Brain microvascular endothelial cell (primary cell): ENCODE measurements around the gene RERE.
"Not testable (repeated sequence)": the region's sequence is repeated elsewhere in the genome, so short reads cannot be mapped to it uniquely, and the experiment has no call there.

Source experiments
- DNase-seq: peaks from one replicate; pipeline ENCODE4 v3.0.0-alpha.2; 2020
- H3K27ac ChIP-seq: fragments of 250-450 bp; sonication (Bioruptor Pico); 2 replicates; pipeline ENCODE4 v1.5.1; 2020; ENCODE audit warnings: mild to moderate bottlenecking, moderate library complexity
- H3K27me3 ChIP-seq: fragments of 250-450 bp; sonication (Bioruptor Pico); replicated peaks from 2 replicates; pipeline ENCODE4 v1.5.1; 2020; ENCODE audit warnings: mild to moderate bottlenecking
- H3K36me3 ChIP-seq: fragments of 250-450 bp; sonication (Bioruptor Pico); replicated peaks from 2 replicates; pipeline ENCODE4 v1.5.1; 2020; ENCODE audit warnings: mild to moderate bottlenecking
- H3K4me3 ChIP-seq: 2 replicates; pipeline ENCODE4 v1.5.1; 2011; ENCODE audit warnings: low read depth, mild to moderate bottlenecking, control low read depth, low read length, moderate library complexity
- in situ Hi-C: cut with HindIII; loops from 2 replicates; pipeline ENCODE4 v1.10.0; 2017; ENCODE audit warnings: low sequenced_read_pairs, low pct_ligation_motif_present
- TF ChIP-seq, protein P1 (sequence below): IDR thresholded peaks from 2 replicates; pipeline ENCODE4 v1.5.1; 2011; ENCODE audit warnings: low read depth, mild to moderate bottlenecking, moderate library complexity, low read length, control low read depth, inconsistent platforms; ENCODE audit errors: missing control alignments

Gene RERE

DNA sequence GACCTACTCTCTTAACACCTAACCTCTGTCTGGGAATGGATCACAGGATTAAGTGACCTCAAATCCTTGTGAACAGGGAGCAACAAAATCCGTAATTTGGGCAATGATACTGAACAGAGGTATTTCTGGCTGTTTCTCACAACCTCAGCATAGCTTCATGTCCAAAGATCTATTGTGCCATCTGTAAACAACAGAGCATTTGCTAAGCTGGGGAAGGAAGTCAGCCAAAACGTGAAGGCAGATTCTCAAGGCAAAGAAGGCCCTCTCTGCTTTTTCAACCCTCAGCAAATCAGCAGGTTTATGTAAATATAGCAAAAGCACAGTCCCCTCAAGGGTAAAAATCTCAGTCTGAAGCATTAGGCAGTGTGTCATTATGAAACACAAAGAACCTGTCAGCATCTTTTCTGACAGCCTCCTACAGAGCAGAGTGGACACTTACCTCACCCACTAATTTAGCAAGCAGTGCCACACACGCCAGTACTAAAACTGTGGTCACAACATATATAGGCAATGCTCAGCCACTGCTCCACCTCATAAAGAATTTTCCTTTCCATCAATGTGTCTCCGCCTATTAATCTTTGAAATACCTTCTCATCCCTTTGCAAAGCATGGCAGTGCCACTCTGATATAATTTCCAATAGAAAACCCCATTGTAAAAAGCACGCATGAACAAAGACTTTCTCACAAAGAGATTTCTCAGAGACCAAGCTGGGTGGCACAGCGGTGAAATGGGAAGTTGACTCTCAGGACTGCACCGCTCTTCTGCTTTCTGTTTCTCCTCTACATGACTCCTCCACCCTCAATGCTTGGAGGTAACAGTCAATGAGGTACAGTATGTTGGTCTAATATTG is 188.0 kb downstream of the RERE start:
- H3K27ac ChIP-seq = no peak overlapping the region
- H3K36me3 ChIP-seq = no peaks in the 10 kb centered on the region
- TF ChIP-seq, protein P1, sequence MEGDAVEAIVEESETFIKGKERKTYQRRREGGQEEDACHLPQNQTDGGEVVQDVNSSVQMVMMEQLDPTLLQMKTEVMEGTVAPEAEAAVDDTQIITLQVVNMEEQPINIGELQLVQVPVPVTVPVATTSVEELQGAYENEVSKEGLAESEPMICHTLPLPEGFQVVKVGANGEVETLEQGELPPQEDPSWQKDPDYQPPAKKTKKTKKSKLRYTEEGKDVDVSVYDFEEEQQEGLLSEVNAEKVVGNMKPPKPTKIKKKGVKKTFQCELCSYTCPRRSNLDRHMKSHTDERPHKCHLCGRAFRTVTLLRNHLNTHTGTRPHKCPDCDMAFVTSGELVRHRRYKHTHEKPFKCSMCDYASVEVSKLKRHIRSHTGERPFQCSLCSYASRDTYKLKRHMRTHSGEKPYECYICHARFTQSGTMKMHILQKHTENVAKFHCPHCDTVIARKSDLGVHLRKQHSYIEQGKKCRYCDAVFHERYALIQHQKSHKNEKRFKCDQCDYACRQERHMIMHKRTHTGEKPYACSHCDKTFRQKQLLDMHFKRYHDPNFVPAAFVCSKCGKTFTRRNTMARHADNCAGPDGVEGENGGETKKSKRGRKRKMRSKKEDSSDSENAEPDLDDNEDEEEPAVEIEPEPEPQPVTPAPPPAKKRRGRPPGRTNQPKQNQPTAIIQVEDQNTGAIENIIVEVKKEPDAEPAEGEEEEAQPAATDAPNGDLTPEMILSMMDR = no peak
- H3K27me3 ChIP-seq = no peaks in the 10 kb centered on the region
- DNase-seq = no peak
- in situ Hi-C loops = no loop called here
- no peak overlapping the region for H3K4me3 ChIP-seq

DNA sequence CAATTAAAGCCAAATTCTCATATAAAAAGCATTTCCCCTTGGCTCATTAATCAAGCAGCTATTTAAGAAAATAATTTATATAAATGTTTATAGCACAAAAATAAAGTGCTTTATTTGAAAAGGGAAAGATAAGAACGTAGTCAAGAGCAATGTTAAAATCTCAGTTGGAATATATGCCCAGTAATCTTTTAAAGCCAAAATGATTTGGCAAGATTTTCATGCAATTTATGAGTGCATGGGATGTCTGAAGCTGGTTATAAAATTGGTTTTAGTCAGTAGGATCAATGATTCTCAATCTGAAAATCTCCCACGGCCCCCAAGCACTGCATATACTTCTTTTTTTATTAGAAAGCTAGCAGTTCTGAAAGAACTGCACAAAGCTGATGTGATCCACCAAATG is 188.8 kb downstream of the RERE start:
- in situ Hi-C loops = no loop called here
- DNase-seq = no peak
- H3K36me3 ChIP-seq = no peaks in the 10 kb centered on the region
- TF ChIP-seq, protein P1 = no peak
- H3K27me3 ChIP-seq = no peaks in the 10 kb centered on the region
- no peak overlapping the region for H3K27ac ChIP-seq
- no peak overlapping the region for H3K4me3 ChIP-seq

DNA sequence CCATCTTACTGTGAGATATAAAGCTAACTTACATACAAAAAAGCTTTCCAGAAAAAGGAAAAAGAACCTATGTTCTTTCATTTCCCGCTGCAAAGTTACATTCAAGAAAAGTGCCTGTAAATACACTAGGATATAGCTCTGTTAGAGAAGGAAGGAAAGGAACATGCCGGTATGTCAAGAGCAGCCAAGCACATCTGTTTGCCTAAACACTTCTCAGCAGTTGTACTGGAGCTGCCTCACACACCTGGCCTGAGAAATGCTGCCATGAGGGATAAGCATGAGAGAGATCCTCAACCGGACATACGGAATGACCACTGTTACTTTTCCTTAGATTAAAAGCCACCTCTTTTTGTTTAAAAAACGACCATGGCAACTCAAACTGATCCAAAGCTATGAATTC is 189.7 kb downstream of the RERE start:
- TF ChIP-seq, protein P1 = no peak
- no peaks in the 10 kb centered on the region for H3K27me3 ChIP-seq
- H3K4me3 ChIP-seq = no peak overlapping the region
- no peak overlapping the region for H3K27ac ChIP-seq
- in situ Hi-C loops = no loop called here
- H3K36me3 ChIP-seq = no peaks in the 10 kb centered on the region
- no peak for DNase-seq

DNA sequence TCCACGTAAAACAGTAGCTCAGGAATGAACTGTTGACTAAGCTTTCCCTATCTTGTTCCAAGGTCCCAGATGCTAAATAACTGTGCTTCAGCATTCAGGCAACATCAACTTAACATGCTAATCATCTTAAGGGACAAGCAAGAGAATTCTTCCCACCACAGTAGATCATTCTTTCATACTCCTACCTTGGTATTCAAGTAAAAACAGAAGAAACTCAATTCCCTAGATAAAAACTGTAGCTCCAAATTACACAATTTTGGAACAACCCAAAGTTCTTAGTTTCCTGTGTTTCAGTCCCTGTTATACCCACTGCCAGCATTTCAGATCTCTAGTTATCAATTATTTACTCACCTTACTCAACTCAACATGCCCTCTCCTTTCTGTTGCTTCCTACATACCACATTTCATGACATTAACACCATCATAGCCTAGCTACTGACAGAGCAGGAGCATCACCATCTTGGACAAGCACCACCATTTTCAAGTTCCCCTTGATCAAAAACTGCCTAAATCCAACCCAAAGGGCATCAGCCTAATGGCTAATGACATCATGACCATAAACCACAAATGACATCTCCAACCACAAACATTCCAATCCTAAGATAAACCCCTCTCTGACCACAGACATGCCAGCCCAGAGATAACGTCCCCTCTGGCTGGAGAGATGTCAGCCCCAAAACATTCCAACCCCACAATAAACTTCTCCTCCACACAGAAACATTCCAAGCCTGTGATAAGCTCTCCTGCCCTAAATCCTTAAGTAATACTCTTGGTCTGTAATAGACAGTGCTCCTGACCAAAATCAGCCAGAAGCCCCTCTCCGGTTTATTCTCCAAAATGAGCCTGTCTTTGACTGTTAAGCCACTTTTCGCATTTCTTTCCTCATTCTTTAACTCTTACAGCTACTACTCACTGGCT is 191.2 kb downstream of the RERE start:
- no peaks in the 10 kb centered on the region for H3K36me3 ChIP-seq
- in situ Hi-C loops = no loop called here
- TF ChIP-seq, protein P1 = no peak
- no peaks in the 10 kb centered on the region for H3K27me3 ChIP-seq
- H3K4me3 ChIP-seq = no peak overlapping the region
- DNase-seq = peak; percentile 94
- peak overlapping the region; percentile 67 for H3K27ac ChIP-seq

DNA sequence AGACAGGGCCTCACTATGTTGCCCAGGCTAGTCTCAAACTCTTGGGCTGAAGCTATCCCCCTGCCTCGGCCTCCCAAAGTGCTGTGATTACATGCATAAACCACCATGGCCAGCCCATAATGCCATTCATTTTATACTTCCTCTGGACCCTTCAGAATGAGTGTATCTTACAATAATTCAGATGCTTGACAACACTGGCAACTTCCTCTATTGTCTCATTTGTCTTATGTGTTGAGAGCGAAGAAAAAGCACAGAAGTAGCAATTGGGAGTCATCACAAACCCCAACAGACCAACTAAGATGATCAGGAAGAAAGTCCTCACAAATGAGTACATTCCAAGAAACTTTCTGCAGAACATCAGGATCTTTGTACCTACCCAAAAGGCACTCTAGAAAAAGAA is 191.9 kb downstream of the RERE start:
- H3K4me3 ChIP-seq = no peak overlapping the region

DNA sequence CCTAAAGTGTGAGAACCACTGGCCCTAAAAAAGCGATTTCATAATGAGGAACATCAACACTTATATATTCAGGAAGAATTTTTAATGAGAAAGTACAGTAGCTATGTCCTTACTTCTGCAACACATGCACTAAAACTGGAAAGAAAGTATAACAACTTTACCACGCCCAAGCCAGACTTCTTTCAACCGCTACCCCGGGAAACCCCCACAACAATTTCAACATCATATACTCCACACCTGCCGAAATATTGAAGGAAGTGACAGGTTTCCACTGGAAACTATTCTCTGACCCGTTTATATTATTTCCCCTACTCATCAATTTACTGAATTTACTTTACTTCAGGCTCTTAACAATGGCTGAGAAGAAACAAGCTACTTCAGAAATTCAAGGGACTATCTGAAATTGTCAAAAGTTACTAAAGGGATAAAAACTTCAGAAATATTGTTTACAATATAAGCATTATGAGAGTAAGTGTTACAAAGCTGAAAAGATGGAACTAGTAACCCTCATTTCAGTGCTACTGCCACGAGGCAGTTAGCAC is 193.7 kb downstream of the RERE start:
- H3K4me3 ChIP-seq, H3K27ac ChIP-seq, in situ Hi-C loops, H3K27me3 ChIP-seq, H3K36me3 ChIP-seq, DNase-seq: not testable (repeated sequence)

More for the DNA sequence above, 191.9 kb downstream of the RERE start:
- peak overlapping the region; percentile 67 for H3K27ac ChIP-seq
- H3K36me3 ChIP-seq = no peaks in the 10 kb centered on the region
- TF ChIP-seq, protein P1 = no peak
- no peaks in the 10 kb centered on the region for H3K27me3 ChIP-seq
- in situ Hi-C loops = no loop called here
- DNase-seq = no peak

DNA sequence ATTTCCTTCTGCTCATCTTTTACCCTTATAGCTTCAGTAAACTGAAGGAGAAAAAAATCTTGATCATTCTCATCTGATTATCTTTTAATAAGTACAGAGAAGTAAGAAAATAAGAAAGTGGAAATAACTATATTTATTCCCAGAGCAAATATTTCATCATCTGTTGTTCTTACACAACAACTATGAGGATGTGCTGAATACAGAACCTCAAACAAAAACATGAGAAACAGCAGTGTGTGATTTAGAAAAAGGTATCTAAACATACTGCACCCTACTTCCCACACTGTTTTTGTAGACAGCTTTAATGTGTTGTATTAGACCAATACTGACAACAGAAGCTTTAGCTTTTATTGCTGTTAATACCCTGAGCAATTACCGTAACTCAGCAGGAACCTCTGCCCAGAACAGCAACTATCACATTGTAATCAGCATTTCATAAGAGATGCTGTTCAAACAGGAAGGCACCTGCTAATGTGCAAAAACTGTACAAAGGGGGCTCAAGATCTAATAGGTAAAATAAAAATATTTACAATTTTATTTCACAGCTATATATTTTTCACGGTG is 195.6 kb downstream of the RERE start:
- H3K36me3 ChIP-seq, H3K4me3 ChIP-seq, DNase-seq, in situ Hi-C loops, H3K27me3 ChIP-seq, H3K27ac ChIP-seq: not testable (repeated sequence)

DNA sequence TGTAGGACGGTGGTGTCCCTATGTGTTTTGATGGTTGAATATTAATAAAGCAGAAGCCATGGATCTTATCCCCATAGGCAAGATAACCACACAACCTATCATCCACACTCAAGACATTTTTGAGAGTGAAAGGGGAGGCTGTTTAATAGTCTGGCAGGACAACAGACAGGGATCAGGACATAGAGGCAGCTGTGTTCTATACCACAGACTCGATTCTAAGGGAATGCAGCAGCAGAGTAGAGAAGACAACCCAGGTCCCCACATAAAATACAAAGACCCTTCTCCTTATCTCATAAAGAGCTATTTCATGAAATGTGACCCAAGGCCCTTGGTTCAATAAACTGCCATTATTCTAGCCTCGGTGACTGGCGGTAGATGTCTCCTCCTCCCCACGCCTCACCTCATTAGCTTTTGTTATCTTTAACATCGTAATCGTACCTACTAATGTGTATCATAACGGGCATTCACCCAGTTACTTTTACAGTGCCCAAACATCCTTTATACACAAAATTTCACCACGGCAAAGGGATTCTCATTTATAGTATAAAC is 196.3 kb downstream of the RERE start:
- H3K4me3 ChIP-seq, H3K36me3 ChIP-seq, in situ Hi-C loops, DNase-seq, H3K27me3 ChIP-seq, H3K27ac ChIP-seq: not testable (repeated sequence)
